GM21360 (cell line): ENCODE measurements around the gene PRDM4.

Experiments used
- ATAC-seq: cut with Tn5 transposase; IDR thresholded peaks from one replicate; pipeline ENCODE4 v1.9.1; 2021; ENCODE audit warnings: mild to moderate bottlenecking, moderate library complexity; ENCODE audit not compliant: unreplicated experiment

Gene PRDM4, protein sequence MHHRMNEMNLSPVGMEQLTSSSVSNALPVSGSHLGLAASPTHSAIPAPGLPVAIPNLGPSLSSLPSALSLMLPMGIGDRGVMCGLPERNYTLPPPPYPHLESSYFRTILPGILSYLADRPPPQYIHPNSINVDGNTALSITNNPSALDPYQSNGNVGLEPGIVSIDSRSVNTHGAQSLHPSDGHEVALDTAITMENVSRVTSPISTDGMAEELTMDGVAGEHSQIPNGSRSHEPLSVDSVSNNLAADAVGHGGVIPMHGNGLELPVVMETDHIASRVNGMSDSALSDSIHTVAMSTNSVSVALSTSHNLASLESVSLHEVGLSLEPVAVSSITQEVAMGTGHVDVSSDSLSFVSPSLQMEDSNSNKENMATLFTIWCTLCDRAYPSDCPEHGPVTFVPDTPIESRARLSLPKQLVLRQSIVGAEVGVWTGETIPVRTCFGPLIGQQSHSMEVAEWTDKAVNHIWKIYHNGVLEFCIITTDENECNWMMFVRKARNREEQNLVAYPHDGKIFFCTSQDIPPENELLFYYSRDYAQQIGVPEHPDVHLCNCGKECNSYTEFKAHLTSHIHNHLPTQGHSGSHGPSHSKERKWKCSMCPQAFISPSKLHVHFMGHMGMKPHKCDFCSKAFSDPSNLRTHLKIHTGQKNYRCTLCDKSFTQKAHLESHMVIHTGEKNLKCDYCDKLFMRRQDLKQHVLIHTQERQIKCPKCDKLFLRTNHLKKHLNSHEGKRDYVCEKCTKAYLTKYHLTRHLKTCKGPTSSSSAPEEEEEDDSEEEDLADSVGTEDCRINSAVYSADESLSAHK

DNA sequence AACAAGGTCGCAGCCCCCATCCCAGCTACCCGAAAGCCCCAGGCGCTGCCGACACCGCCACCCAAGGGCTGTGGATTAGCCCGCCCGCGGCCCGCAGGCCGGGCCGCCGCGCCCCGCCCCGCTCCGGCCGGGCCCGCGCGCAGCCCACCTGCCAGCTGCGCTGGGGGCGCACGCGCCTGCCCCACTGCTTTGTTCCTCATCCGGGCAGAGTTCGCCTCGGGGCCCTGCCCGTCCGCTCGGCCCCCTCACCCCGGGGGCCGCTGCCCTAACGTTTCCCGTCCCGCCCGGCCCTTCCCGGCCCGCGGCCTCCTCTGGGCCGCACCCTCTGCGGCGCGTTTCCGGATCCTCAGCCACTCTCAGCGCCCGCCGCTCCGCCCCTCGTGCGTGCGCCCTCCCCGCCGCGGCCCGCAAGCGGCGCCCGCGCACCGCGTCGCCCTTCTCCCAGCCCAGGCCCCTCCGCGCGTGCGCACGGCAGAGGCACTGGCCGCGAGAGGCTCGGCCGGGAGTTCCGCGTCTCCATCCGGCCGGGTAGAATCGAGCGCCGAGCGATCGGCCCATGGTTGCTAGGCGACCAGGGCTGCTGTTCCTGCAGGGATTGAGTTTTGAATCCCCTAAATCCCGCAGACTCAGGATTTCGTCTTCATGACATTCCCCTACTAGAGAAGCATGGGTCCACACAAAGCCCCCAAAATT lies at the start of gene PRDM4:
PRDM4 (minus strand) TSS at position 329 of the 693 bp plus-strand sequence. CDS start 622 bp downstream, outside the sequence.
- ATAC-seq: peak; percentile 90

DNA sequence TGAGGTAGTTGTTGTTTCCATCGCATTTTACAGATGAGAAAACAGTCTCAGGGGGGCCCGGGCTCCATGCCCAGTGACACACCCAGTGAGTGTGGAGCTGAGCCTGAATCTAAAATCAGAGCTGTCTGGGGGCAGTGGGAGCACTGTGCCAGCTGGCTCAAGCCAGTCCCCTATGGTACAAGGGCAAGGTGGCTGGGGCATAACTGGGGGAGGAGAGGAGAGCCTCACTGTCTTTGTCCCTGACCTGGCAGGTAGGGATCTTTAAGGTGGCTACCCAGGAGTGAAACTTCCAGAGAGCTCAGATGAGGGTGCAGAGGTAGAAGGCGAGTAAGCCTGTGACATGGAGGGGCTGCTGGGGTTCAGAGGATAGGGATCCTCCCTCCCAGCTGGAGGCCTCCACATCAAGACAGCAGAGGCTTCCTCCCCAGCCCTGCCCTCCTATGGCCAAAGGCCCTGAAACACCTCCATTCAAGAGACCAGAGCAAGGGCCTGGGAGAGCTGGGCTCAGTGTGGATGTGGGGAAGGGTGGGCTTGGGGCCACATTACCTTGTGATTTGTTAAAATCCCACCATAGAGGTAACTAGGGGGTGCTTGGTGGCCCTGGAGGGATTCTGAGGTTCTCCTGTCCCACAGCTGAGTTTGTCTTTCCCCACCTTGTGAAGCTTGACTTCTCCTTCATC lies 46.7 kb upstream of the PRDM4 start:
- ATAC-seq: no peak

DNA sequence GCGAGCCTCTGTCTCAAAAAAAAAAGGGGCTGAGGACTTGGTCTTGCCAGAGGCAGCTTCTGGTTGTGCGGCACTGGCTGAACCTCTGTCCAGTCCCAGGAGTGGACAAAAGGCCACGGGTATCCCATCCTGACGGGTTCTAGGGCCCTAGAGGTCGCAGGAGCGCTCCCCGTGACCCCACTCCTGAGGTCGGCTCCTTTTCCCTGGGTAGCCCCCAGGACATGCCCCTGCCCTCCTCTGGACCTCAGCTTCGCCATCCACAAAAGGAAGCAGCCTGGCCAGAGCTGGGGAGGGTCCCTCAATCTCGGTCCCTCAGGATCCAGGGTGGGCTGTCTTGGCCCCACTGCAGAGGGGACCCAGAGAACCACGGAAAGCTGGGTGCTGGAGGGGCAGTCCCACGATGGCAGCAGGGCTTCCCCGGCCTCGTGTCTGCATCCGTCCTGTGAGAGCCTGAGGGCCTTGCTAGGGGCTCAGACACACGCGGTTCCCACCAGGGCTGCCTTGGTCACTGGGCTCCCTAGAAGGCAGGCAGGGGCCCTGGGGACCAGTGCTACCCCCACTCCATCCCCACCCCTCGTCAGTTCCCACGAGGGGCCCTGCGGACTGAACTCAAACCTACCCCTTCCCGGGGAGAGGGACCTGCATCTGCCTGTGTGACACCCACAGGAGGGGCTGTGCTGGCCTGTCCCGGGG lies 44.7 kb upstream of the PRDM4 start:
- ATAC-seq: no peak

DNA sequence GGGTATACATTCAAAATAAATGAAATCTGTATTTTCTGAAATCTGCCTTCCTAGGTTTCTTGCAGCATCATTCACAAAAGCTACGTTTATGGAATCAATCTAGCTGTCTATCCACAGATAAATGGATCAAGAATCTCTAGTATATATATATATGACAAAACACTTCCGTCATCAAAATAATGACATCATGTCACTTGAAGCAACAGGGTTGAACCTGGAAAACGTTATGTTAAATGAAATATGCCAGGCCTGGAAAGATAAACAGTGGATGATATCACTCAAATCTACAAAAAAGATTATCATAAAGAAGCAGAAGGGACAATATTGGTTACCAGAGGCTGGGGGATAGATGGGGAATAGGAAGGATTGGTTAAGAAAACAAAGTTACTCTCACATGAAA lies 42.2 kb upstream of the PRDM4 start:
- ATAC-seq: no peak

DNA sequence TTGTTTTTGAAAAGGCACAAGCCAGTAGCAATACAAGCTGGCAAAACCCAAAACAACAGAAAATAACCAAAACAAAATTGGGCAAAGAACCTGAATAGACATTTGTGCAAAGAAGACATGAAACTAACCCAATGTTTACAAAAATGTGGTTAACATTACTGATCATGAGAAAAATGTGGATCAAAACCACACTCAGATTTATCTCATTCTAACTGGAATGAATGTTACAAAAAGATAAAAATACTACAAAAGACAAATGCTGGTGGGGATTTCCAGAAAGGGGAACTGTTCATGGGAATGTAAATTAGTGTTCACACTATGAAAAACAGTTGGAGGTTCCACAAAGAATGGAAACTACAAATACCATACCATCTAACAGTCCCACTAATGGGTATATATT lies 40.2 kb upstream of the PRDM4 start:
- no peak for ATAC-seq

DNA sequence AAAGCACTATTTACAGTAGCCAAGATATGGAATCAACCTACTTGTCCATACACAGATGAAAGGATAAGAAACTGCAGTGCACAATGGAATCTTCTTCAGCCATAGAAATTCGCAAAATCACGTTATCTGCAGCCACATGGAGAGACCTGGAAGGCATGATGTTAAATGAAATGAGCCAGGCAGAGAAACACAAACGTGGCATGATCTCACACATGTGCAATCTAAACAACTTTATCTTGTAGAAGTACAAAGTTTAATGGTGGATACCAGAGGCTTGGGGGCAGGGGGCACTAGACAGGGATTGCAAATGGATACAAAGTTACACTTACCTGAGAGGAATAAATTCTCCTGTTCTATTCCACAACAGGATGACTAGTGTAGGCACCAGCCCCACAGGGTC lies 37.6 kb upstream of the PRDM4 start:
- ATAC-seq: no peak

DNA sequence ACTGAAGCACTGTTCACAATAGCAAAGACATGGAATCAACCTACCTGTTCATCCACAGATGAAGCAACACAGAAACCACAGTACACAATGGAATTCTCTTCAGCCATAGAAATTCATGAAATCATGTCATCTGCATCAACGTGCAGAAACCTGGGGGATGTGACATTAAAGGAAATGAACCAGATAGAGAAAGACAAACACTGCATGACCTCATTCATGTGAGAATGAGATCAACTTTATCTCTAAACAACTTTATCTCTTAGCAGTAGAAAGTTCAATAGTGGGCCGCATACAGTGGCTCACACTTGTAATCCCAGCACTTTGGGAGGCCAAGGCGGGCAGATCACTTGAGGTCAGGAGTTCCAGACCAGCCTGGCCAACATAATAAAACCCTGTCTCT lies 33.5 kb upstream of the PRDM4 start:
- no peak for ATAC-seq

DNA sequence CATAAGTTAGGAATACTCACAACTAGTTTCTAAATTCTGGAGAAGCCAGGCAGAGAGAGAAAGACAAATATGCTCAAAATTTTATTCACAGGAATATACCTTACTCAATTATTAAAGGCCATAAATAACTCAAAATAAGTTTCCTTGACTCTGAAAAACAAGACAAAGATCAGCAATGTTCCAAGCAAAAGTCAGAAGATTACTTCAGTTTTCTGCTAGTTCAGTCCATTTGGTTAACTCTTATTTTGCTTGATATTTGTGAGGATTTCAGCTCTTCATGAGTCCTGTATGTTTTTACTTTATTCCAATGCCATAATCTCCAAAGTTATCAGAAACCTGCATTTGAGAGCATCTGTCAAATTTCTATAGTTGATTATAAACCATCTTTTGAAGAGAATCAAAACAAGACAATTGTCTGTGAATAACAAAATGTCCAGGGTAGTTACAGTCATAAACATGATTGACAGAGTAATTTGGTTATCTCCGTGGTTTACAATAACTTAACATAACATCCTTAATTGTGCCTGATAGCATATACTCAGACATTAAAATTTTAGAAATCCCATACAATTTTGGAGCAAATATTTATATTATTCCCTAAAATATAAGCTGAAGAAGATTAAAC lies 30.6 kb upstream of the PRDM4 start:
- ATAC-seq: no peak

DNA sequence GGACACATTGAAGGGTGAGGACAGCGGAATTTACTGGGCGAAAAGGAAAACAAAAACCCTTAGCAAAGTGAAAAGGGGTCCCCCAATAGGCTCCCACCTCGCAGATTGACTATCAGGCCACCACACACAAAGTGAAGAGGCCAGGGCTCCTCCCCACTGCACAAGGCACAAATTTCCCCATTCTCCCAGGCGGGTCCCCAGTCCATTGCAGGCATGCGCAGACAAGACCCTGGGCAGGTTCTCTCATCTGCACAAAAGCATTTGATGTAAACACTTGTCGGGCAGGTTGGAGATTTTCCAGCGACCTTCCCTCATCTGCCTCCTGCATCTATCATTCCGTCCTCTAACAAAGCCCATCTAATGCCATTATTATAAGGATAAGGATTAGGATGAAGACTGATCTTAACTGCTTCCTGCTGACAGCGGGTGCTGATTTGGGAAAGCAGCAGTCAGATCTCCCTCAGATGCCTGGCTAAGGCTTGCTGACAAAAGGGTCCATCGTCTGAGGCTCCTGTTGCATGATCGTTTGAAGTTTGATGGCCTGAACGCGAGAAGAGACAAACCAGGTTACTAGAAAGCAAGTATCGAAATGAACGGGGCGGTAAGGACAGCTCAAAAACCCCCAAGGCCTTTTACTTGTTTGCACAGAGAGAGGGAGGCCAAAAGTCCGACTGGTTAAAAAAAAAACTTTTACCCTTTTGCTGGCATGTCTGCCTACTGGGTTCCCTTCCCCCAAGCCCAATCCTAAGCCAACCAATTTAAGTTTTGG lies 27.9 kb upstream of the PRDM4 start:
- ATAC-seq: no peak

DNA sequence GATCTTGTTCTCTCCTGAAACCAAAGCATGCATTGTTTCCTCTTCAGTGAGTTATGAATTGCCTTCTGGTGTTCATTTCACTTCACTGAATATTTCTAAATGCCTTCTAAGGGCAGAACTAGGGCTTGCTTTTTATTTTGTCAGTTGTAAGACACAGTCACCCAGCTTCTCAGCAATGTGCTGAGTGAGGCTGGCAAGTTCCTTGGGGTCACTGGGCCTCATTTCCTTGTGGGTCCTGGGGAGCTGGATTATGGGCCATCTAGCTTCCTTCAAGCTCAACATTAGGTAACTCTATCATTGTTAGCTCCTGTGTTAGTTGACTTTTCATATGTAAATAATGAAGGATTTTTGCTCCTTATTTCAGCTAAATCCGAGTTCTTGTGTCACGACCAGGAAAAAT lies 27.3 kb upstream of the PRDM4 start:
- ATAC-seq: no peak

DNA sequence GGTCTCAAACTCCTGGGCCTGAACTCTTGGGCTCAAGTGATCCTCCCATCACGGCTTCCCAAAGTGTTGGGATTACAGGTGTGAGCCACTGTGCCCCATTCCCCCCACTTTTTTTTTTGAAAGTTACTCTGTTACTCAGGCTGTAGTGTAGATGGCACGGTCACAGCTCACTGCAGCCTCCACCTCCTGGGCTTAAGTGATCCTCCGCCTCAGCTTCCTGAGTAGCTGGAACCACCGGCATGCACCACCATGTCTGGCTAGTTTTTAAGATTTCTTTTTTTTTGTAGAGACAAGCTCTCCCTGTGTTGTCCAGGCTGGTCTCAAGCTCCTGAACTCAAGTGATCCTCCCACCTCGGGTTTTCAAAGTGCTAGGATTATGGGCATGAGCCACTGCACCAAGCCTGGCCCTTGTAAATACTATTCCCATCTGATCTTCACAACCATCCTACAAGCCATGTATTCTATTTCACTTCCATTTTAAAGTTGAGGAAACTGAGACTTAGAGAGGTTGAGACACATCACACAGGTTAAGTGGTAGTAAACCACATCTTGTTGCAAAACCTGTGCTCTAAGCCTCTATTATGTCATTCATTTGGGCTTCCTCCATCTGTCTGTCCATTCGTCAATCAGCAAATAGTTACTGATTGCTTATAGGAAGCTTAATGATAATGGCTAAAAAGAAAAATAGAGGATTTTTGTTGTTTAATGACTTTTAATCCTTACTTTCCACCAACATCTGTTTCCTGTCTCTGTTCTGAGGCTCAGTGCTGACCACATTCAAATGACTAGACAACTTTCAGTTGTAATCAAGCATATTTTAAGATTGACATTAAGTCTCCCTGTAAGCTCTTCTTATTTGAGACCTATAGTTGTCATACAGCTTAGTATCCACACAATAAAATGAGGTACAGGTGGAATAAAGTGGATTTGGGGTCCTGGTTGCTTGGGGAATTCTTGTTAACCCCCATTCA lies 22.8 kb upstream of the PRDM4 start:
- no peak for ATAC-seq

DNA sequence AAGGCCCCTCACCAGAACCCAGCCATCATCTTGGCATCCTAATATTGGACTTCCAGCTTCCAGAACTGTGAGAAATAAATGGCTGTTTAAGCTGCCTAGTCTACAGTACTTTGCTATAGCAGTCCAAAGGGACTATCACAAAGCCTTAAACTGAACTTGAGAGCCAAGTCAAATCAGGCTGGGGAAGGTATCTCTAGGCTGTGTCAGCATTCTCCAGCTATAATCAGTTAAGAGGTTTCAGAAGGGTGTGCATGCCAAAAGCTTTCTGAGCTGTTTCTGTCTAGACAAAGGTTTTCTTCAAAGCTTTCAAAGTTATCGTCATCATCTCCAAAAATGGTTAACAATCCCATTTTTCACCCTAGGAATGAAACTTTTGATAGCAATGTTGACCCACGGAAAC lies 21.1 kb upstream of the PRDM4 start:
- no peak for ATAC-seq

DNA sequence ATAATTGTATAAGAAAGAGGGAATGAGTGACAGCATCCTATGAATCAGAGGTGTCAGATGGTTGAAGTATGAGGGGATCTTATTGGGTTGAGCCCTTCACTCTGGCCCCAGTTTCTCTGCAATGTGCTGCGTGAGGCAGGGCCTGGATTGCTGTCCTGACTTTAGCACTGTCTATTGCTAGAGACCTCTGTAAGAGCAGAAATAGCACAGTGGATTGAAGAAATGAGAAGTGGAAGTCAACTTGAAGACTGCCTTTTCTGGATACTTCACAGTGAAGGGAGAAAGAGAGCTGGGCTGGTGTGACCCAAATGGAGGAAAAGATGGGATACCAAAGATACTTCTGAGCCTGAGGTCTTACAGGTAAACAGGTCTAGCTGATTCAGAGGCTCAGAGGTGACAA lies 19.4 kb upstream of the PRDM4 start:
- ATAC-seq: no peak

DNA sequence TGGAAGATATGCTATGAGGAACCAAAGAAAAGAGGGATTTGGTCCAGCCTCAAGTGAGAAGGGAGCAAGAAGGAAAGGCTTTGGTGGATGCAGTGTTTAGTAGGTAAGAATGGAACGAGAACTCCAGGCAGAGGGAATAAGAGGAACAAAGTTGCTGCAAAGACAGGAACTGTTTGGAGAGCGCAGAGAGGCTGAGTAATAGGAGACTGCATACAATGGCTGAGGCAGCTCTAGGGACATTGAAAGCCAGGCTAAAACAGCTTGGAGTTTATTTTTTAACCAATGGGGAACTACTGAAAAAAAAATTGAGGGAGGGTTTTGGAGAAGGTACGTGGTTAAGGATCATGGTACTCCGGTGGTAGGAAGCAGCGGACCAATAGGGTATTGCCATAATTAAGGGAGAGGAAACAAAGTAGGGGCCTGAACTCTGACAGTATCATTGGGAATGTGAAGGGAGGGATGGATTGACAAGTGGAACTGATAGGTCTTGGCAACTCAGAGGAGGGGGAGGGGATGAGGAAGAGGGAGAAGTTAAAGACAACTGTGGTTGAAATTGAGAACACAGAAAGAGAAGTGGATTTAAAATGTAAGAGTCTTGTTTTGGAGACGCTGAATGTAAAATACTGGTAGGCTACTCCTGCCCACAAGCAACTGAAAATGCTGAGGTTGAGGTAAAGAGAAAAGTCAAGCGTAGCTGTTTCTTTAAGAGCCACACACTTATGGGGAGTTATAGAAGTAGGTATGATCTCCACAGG lies 18.3 kb upstream of the PRDM4 start:
- ATAC-seq: peak; percentile 69

DNA sequence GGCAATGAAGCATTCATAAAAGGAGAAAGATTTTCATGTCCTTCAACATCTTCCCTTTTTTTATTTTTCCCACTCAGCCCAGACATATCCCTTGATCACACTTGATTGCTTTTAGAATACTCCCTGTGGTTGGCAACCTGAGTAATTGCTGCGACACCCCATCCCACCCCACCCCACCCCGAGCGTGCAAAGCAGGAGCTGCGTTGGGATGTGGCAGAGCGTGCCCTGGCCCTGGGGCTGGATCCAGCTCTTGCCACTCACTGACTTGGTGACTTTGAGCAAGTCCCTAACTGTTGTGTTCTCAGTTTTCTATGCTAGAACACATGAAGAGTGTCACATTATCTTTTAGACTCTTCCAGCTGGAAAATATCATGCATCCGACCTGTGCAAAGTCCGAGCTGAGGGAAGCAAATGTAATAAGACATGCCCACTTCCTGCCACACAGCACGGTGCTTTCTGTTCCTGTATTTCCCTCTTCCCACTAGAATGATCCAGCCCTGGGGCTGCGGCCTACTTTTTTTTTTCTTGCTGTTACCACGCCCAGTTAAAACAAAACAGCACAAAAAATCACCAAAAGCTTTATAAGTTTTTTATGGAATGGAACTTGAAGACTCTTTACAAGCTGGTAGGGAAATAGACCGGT lies 17.6 kb upstream of the PRDM4 start:
- no peak for ATAC-seq

DNA sequence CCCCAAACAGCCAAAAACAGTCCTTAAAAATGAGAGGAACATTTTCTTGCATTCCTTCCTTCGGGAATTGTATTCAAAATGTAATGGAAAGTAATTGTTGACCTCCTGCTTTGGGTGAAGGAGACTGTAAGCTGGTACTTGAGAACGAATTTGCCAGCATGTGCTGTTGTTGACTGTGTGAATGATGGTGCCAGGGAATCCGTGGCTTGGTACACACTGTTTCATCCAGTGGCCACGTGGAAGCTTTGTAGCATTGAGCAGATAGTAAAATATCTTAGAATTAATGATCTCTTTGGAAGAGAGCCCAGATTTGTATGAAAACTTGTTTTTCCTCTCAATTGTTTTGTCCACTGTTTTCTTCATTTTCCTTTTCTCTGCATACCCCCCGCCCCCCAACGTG lies 15.2 kb upstream of the PRDM4 start:
- ATAC-seq: no peak
